Measurements from ENCODE around the gene FLNC.

DNA sequence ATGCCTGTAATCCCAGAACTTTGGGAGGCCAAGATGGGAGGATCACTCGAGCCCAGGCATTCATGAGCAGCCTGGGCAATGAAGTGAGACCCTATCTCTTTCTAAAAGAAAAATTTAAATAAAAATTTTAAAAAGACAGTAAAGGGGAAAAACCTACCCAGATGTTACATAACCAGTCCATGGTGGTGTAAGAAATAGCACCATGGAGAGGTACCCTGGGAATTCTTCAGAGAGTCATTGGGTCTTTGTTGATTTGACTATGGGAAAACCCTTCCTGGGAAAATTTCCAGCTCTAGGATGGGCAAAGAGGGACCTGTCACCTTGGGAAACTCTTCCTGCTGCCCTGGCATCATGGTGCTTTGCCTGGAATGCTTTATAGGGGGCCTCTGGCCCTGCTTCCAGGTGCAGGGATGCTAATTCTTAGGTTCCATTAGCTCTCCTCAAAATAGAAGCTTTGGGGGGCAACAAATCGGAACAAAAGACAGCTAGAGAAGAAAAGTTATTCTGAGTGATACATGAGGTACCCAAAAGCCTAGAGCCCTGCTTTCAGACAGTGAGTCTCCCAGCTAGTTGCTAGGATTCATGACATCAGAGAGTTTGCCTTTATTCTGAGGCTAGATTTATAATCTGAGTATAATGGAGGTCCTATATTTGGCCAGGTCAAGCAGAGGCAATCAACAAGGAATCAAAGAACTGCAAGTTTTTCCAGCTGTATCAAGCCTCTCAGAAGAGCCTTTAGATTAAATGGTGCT is 28.4 kb upstream of the FLNC start:
- TF ChIP-seq CTCF (IDR thresholded peaks at IDR 0.05) = no peak
- no peak for TF ChIP-seq POLR2AphosphoS5 (IDR thresholded peaks at IDR 0.05; ENCODE audit: insufficient read depth in 1 of 2, low read depth in 1 of 2)
